Keratinocyte (primary cell): ENCODE data around the gene CADM2. TPM values are rescaled to one million over a fixed set of nuclear protein-coding genes. Genes with fewer than 3 reads are reported as not detected.

ENCODE experiments used
- DNase-seq: peaks from one replicate; pipeline ENCODE4 v3.0.0-alpha.2; 2011; ENCODE audit warnings: low read depth, missing footprints, low spot score
- FAIRE-seq: peaks from 2 replicates; lab custom pipeline; 2011; peaks lifted over from hg19 to GRCh38; lab: Jason Lieb, UNC
- H2AFZ ChIP-seq: 2 replicates; pipeline ENCODE4 v1.6.0; 2012; ENCODE audit warnings: low read length, control low read depth, inconsistent platforms; ENCODE audit not compliant: control insufficient read depth
- H3K27ac ChIP-seq: 2 replicates; pipeline ENCODE4 v1.5.1; 2011; ENCODE audit warnings: low read length; ENCODE audit not compliant: control insufficient read depth, insufficient read depth
- H3K27me3 ChIP-seq: 3 replicates; pipeline ENCODE4 v1.6.0; 2011; ENCODE audit warnings: low read length; ENCODE audit not compliant: control insufficient read depth, insufficient read depth; ENCODE audit errors: extremely low read depth
- H3K36me3 ChIP-seq, 2 experiments: 2 replicates in 1 of 2; 3 replicates in 1 of 2; pipeline ENCODE4 v1.5.1; 2011; ENCODE audit warnings: low read length in 2 of 2, mild to moderate bottlenecking in 1 of 2; ENCODE audit not compliant: control insufficient read depth in 2 of 2, insufficient read depth in 2 of 2; ENCODE audit errors: extremely low read depth in 1 of 2
- H3K4me1 ChIP-seq: 3 replicates; pipeline ENCODE4 v1.5.1; 2011; ENCODE audit warnings: low read length; ENCODE audit not compliant: control insufficient read depth, insufficient read depth; ENCODE audit errors: extremely low read depth
- H3K4me2 ChIP-seq: 3 replicates; pipeline ENCODE4 v1.6.0; 2011; ENCODE audit warnings: low read depth, low read length; ENCODE audit not compliant: control insufficient read depth, insufficient read depth; ENCODE audit errors: extremely low read depth
- H3K4me3 ChIP-seq, 3 experiments: fragments of 200-600 bp in 1 of 3; sonication (generic) in 1 of 3; 2 replicates in 2 of 3; 3 replicates in 1 of 3; pipeline ENCODE4 v1.5.1; 2011 to 2016; ENCODE audit warnings: low read length in 3 of 3, mild to moderate bottlenecking in 3 of 3, control low read depth in 2 of 3, inconsistent platforms in 1 of 3, low read depth in 1 of 3, mixed read lengths in 1 of 3, mixed run types in 1 of 3, moderate library complexity in 1 of 3; ENCODE audit not compliant: control insufficient read depth in 2 of 3, insufficient read depth in 2 of 3; ENCODE audit errors: extremely low read depth in 1 of 3
- H3K79me2 ChIP-seq: 2 replicates; pipeline ENCODE4 v1.6.0; 2012; ENCODE audit warnings: low read length; ENCODE audit not compliant: control insufficient read depth, insufficient read depth
- H3K9ac ChIP-seq: 3 replicates; pipeline ENCODE4 v1.6.0; 2011; ENCODE audit warnings: low read length; ENCODE audit not compliant: control insufficient read depth, insufficient read depth; ENCODE audit errors: extremely low read depth
- H3K9me1 ChIP-seq: 3 replicates; pipeline ENCODE4 v1.6.0; 2011; ENCODE audit warnings: low read length; ENCODE audit not compliant: control insufficient read depth, insufficient read depth; ENCODE audit errors: extremely low read depth
- H3K9me3 ChIP-seq: 2 replicates; pipeline ENCODE4 v1.5.1; 2012; ENCODE audit warnings: low read depth, low read length; ENCODE audit not compliant: control insufficient read depth
- H4K20me1 ChIP-seq: 3 replicates; pipeline ENCODE4 v1.6.0; 2011; ENCODE audit warnings: low read length; ENCODE audit not compliant: control insufficient read depth, insufficient read depth; ENCODE audit errors: extremely low read depth
- CTCF ChIP-seq, 3 experiments: IDR thresholded peaks in 1 of 3; conservative IDR thresholded peaks in 1 of 3; optimal IDR thresholded peaks in 1 of 3; 2 replicates in 2 of 3; 3 replicates in 1 of 3; pipeline versions ENCODE3 to v1.5.1; 2011; ENCODE audit warnings: low read length in 3 of 3, mild to moderate bottlenecking in 3 of 3, moderate library complexity in 2 of 3, control low read depth in 1 of 3, inconsistent platforms in 1 of 3; ENCODE audit not compliant: insufficient read depth in 2 of 3; ENCODE audit errors: extremely low read depth in 1 of 3
- EZH2 ChIP-seq: IDR thresholded peaks from one replicate; pipeline ENCODE4 v1.6.1; 2012; ENCODE audit warnings: inconsistent platforms, mild to moderate bottlenecking, low read length, moderate library complexity
- dilution Hi-C: fragments of 300-500 bp; cut with MboI; formaldehyde crosslinking; loops from one replicate; pipeline ENCODE4 v1.7.0; 2020; ENCODE audit warnings: low sequenced_read_pairs; ENCODE audit not compliant: extremely low pct_ligation_motif_present
- polyA plus RNA-seq, 5 experiments: library from polyadenylated mRNA; depleted of rRNA in 3 of 5; stranded (reverse) in 3 of 5; stranded (forward) in 1 of 5; unstranded in 1 of 5; fragments of >200 nt; gene quantifications; 1 replicate in 1 of 5; 2 replicates in 3 of 5; 3 replicates in 1 of 5; pipeline versions ENCODE4 v1.2.1 to v1.2.3, GENCODE V29; 2011 to 2012; ENCODE audit warnings: missing spikeins in 2 of 5, low read depth in 1 of 5, low replicate concordance in 1 of 5

CADM2 gene
- polyA plus RNA-seq, 1 donor (not counting 4 experiments of a cell fraction or from before 2014, with no cell fraction given): not detected

DNA sequence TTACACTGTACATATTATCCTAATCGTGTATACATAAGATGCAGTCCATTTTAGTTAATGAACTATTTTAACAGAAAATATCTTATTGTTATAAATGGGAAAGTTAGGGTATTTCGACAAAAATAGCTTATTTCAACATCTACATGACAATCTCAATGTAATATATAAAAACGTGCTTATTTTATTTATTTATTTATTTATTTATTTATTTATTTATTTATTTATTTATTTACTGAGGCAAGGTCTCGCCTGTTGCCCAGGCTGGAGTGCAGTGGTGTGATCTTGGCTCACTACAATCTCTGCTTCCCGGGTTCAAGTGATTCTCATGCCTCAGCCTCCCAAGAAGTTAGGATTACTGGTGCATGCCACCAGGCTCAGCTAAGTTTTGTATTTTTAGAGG lies 614.2 kb downstream of the CADM2 start:
- Histone ChIP-seq H3K27ac (no peak overlapping the region), H3K27me3 (no peaks in the 10 kb centered on the region), H3K36me3 (no peaks in the 10 kb centered on the region), H3K4me3 (no peak overlapping the region), H3K4me2 (no peak overlapping the region), H2AFZ (no peak overlapping the region), H4K20me1 (no peaks in the 10 kb centered on the region), H3K9me3 (no peaks in the 10 kb centered on the region), H3K79me2 (no peaks in the 10 kb centered on the region), H3K9ac (no peak overlapping the region), H3K9me1 (no peaks in the 10 kb centered on the region), H3K4me1 (no peaks in the 10 kb centered on the region)
- DNase-seq: no peak
- dilution Hi-C loops: no loop called here
- FAIRE-seq: no peak
- no peak for TF ChIP-seq CTCF (optimal IDR thresholded peaks at IDR 0.05 in 1 of 3, IDR thresholded peaks at IDR 0.05 in 1 of 3, conservative IDR thresholded peaks at IDR 0.05 in 1 of 3; ENCODE audit: extremely low read depth in 1 of 3, insufficient read depth in 2 of 3, low read length in 3 of 3)
- TF ChIP-seq EZH2: no peak

DNA sequence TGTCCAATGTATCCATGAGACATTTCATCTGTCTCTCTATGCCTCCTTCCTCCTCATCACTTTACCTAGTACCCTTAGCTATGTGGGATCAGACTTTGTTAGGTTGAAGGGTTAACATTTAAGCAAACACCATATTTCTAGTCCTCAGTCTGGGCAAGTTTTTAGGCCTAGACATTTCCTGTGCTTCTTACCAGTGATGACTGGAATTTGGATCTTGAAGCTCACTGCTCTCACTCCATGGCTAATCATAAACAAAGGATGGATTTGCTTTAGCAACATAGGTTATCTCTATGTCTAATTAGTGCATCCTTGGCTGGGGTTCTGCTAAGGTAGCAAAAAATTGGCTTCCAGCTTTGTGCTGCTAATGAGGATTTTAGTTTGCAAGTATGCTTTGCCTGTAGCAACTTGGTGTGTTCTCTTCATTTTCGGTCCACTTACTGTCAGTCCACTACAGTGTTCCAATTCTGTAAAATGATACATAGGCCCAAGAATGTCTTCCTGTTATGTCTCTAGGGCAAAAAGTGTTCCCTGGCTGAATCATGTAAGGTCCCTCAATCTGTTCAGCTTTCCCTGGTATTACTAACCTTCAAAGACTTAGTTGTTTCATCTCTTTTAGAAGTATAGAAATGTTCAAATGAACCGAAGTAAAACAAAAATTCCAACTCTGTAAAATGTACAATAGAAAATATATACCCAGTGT lies 615.4 kb downstream of the CADM2 start:
- Histone ChIP-seq H3K4me1 (no peaks in the 10 kb centered on the region), H3K27me3 (no peaks in the 10 kb centered on the region), H3K9ac (no peak overlapping the region), H2AFZ (no peak overlapping the region), H4K20me1 (no peaks in the 10 kb centered on the region), H3K9me3 (no peaks in the 10 kb centered on the region), H3K27ac (no peak overlapping the region), H3K36me3 (no peaks in the 10 kb centered on the region), H3K9me1 (no peaks in the 10 kb centered on the region), H3K4me2 (no peak overlapping the region), H3K4me3 (no peak overlapping the region), H3K79me2 (no peaks in the 10 kb centered on the region)
- dilution Hi-C loops: no loop called here
- TF ChIP-seq EZH2 (no peak), CTCF (optimal IDR thresholded peaks at IDR 0.05 in 1 of 3, IDR thresholded peaks at IDR 0.05 in 1 of 3, conservative IDR thresholded peaks at IDR 0.05 in 1 of 3; ENCODE audit: extremely low read depth in 1 of 3, insufficient read depth in 2 of 3, low read length in 3 of 3) (no peak)
- no peak for DNase-seq
- FAIRE-seq: no peak
